ENCODE measurements around the gene ADH4. TPM values are rescaled to one million over a fixed set of nuclear protein-coding genes. Genes with fewer than 3 reads are reported as not detected.

Gene ADH4
- total RNA-seq, 1 experiment from 2014 or later = 0.25 TPM

- Histone ChIP-seq H3K9me2 (ENCODE audit: insufficient read depth) (no peaks in the 10 kb centered on the region), H3K4me2 (ENCODE audit: low read length) (no peak overlapping the region), H3K27ac (ENCODE audit: low read depth, low read length) (no peak overlapping the region)
These were observed 490 bp upstream of the ADH4 start for GRCh38 chr4:99144587-99144986.

More at GRCh38 chr4:99144587-99144986, 490 bp upstream of the ADH4 start:
- intact Hi-C loops (cut with micrococcal nuclease) = no loop called here
- no peaks in the 10 kb centered on the region for H3K27me3 ChIP-seq (ENCODE audit: insufficient read depth, low read length)
- ChIA-PET POLR2A (no interaction called here), CTCF (no interaction called here), RAD21 (ENCODE audit: low non-redundant PET in 1 of 2, low total read pairs in 2 of 2, uncharacterized antibody in 2 of 2, unreplicated experiment in 2 of 2) (no interaction called here)
- BruUV-seq (replicated peaks) = no TSS peak
- H2AFZ ChIP-seq (ENCODE audit: low read depth, low read length, poor library complexity, severe bottlenecking) = no peak overlapping the region
- H4K20me1 ChIP-seq (ENCODE audit: insufficient read depth) = no peaks in the 10 kb centered on the region
- no peak for ATAC-seq
- no peak for DNase-seq (ENCODE audit: low read depth, low spot score)
- H3K79me2 ChIP-seq (ENCODE audit: insufficient read depth, low read length) = no peaks in the 10 kb centered on the region
- no peak for TF ChIP-seq EZH2phosphoT487 (IDR thresholded peaks at IDR 0.05; ENCODE audit: borderline replicate concordance)
- TF ChIP-seq REST (IDR thresholded peaks at IDR 0.05; ENCODE audit: low read depth) = no peak
- no peak for TF ChIP-seq EZH2 (IDR thresholded peaks at IDR 0.05)
- TF ChIP-seq ZNF274 (IDR thresholded peaks at IDR 0.05; ENCODE audit: low read depth, low read length) = no peak
- no peak for TF ChIP-seq EGR1 (IDR thresholded peaks at IDR 0.05; ENCODE audit: low read depth)
- no peaks in the 10 kb centered on the region for H3K4me1 ChIP-seq (ENCODE audit: control insufficient read depth in 1 of 2, insufficient read depth in 2 of 2, low read length in 2 of 2)
- no peaks in the 10 kb centered on the region for H3K9me3 ChIP-seq (ENCODE audit: control insufficient read depth in 1 of 2, insufficient read depth in 1 of 2, low read depth in 1 of 2, low read length in 2 of 2)
- no peak overlapping the region for H3K9ac ChIP-seq (ENCODE audit: low read length)
- no peaks in the 10 kb centered on the region for H3K36me3 ChIP-seq (ENCODE audit: control insufficient read depth in 1 of 2, insufficient read depth in 2 of 2, low read length in 2 of 2)
- H3K4me3 ChIP-seq (replicated peaks in 1 of 2; ENCODE audit: low read depth in 1 of 2, low read length in 2 of 2) = no peak overlapping the region
